ENCODE measurements around the gene IL17C.
A peak's percentile ranks its signal among the peaks of the same experiment; 100 is the strongest.

IL17C gene

DNA sequence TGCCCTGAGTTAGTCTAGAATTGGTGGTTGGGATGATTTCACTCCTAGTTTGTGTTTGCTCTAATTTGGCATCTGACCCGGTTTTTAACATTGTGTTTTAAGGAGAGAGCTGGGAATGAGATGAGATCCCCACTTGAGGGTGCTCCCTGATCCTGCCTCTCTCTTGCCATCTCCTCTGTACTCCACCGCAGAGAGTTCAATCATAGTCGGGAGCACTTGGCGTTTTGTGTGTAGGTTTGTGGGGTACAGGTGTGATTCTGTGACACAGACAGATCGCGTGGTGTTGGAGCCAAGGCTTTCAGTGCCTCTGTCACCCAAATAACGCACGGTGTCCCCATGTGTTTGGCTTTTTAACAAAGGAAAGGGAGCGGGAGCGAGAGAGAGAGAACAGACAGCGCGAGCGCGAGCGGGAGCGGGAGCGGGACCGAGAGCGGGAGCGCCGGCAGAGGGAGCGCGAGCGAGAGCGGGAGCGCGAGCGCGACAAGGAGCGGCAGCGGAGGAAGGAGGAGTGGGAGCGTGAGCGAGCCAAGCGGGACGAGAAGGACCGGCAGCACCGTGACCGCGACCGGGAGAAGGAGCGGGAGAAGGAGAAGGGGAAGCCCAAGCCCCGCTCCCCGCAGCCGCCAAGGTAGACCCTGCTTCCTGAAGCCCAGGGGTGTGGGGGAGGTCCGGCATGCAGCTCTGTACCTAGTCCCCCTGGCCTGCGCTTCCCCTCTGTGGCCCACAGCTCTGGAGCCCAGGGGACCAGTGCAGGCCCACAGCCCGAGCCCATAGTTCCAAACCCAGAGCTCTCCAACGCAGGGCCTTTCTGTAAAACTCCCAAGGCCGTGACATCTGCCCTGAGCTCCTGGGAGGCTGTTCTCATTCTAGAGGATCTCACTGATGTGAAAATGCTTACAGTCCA, 27.2 kb upstream of the IL17C start:
- DNase-seq, result no peak

DNA sequence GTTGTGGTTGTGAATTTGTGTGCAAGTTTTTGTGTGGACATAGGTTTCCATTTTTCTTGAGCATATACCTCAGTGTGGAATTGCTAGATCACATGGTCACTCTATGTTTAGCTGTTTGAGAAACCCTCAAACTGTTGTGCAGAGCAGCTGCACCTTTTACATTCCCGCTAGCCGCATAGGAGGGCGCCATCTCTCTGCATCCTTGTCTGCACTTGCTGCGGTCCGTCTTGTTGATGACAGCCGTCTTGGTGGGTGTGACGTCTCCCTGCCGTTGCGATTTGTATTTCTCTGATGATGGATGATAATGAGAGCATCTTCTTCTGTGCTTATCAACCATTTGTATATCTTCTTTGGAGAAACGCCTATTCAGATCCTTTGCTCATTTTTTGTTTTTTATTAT, 25.1 kb upstream of the IL17C start:
- DNase-seq, result no peak

DNA sequence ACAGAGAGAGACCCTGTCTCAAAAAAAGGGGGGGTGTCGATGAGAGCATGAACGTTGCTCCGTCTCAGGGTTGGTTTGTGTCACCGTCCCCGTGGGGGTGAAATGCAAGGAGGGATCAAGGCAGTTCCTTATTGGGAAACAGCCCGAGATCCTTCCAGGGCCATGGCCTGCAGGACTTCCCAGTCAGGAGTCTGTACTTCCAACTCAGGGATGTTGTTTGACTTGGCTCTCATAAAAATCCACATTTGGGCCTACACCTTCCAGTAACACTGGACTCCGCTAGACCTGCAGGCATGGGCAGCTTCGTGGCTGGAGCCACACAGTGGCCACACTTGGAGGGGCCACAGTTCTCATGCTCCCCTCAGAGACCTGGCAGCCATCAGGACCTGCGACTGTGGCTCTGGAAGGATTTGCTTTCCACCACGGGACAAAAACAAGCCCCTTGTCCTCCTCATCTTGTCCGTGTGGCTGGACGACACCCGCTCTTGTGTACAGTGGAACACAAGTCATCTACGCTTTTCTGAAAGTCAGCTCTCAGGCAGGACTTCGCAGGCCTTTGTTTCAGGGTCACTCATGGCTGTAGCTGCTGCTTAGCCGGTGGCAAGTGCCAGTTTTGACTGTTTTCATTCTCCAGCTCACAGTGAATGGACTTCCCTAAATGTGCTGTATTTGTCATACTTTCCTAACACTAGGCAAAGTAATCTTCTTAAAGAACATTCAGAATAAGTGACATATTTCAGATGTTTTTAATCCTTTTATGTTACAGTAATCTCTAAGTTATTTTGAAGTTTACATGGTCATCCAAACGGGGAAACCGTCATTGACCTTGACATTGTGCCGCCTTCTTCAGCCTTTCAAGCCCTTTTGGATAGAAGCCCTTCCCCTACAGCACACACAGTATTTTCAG, 24.2 kb upstream of the IL17C start:
- DNase-seq, result no peak

DNA sequence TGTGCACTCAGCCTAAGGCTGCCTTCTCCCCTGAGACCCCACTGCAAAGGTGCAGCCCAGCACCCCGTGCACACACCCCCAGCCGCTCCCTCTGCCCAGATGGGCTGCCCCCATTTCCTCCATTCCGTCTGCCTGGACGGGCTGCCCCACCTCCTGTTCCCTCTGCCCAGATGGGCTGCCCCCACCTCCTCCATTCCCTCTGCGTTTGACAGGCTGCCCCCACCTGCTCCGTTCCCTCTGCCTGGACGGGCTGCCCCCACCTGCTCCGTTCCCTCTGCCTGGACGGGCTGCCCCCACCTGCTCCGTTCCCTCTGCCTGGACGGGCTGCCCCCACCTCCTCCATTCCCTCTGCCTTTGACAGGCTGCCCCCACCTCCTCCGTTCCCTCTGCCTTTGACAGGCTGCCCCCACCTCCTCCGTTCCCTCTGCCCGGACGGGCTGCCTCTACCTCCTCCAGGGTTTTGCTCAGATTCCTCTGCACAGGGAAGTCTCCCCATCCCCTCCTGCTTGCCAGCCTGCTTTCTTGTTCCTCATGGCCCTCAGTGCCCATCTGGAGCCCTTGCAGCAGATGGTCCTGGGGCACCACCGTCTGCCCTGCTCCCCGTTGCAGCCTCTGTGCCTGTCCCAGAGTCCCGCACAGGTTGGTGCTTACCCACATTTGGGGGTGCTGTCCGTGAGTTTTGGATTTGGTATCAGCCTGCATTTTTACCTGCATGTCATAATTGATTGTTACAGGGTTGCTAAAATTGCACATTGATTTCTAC, 23.4 kb upstream of the IL17C start:
- no peak for DNase-seq

DNA sequence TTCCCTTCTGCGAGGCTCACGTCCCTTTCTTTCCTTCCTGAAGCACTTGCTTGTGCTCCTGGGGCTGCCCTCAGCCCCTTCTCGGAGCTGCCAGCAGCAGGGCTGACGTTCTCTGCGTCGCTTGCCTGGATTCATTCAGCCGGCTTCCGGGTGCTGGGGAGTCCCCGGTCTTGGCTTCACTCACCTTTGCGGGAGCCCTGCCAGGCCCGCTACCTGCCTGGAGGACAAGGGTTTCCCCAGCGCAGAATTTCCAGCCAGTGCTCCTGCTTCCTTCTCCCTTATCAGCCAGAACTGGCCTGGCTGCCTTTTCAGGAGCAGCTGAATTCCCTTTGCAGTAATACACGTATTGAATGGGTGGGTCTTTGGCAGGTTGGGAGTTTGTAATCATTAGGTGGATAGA, 22.1 kb upstream of the IL17C start:
- DNase-seq, result no peak

DNA sequence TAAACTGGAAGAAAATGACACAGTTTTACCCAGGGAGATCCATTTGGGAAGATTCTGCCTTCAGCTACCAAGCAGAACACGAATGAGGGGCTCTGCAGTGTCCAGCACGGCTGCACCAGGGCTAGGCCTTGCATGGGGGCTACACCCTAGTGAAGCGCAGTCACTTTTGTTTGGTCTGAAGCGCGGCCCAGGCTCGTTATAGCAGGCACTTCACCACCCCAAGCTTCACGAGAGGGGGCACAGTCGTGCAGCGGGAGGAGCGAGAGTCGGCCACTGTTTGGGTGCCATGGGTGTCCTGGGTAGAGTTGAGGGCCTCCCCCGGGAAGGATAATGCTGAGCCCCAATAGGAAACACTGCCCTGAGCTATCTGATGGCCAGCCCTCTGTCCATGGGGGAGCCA, 21.6 kb upstream of the IL17C start:
- DNase-seq, result no peak

DNA sequence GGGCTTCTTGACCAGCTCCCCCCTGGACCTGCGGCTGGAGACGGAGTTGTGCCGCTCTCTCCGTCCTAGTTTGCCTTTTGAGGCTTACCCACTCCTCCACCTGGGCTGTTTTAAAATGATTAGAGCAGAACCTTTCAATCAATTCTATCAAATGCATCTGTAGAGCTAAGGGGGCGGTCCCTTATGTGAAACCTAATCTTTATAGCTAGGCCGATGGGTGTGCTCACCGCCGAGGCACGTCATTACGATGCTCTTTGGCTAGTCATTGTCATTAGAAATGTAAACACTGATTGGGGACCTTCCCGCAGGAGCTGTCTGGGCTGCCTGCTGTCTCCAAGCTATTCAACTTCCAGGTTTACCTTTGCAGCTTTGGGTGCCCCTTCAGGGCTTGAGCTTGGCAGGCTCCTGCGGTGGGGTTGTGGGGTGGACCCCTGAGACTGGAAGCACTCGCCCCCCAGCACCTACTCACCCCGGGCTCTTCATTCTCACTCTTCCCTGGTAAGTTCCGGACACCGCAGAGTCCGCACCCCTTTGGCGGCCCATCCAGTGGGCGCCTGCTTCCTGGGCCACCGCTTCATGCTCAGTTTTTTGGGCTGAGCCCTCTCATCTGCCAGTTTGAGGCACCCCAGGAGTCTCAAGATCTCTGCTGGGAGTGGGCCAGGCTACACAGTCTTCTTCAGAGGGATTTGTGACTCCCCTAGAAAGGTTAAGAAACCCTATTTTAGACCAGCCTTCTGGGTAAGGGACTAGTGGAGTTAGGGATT, 20.9 kb upstream of the IL17C start:
- no peak for DNase-seq

DNA sequence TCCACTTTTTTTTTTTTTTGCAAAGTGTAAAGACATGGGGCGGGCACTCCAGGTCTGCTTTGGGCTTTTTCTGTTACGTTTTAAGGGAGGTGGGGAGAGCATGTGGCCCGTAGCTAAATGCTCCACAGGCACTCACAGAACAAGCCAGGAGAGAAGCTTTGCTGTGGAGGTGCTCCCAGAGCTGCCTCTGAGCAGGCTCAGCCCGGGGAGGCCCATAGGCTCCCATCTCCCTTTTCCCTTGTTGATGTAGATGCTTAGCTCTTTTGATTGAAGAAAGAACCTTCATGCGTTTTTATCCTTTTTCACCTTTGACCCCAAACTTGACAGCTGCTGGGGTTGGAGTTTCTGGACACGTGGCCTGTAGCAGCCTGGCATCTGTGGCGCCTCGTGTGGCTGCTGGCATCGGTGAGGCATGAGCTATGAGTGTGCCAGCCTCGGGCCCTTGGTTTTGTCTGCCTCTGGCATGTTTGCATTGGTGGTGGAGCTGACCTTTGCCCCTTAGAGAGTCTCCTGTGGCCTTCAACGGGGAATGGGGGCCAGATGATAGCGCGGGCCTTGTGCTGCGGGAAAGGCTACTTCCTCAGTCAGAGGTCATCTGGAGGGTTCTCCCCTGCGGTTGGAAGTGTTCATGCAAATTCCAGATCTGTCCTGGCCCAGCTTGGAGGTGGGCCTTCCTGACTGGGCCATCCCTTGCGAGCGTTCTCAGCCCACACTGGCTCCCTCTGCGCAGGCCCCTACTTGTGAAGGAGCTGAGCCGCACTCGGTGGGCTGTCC, 20.0 kb upstream of the IL17C start:
- no peak for DNase-seq

DNA sequence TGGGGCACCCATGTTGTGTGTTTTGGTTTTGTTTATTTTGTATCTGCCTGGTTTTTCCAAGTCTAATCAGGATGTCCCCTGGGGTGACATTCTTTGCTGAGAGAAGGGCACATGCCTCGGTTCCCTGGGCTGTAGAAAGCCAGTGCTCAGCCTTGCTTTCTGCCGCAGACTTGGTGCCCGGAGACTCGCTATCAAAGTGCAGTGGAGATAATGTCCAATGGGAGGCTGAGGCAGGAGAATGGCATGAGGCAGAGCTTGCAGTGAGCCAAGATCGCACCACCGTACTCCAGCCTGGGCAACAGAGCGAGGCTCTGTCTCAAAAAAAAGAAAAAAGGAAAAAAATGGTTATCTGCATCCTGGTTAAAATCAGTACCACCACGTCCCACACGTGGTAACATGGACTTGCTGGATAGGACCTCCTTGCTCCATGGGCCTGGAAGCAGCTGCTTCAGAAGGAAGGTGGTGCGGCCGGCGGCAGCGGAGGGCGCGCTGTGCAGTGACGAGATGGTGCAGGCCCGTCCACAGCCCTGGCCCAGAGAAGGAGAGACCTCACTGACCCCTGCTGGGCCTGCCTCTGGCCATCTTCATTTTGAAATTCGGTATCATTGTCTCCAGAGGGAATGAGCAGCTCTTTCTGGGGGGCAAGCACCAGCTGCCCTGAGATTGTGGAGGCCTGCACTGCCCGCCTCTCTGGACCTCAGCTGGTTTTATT, 19.3 kb upstream of the IL17C start:
- DNase-seq, result no peak

DNA sequence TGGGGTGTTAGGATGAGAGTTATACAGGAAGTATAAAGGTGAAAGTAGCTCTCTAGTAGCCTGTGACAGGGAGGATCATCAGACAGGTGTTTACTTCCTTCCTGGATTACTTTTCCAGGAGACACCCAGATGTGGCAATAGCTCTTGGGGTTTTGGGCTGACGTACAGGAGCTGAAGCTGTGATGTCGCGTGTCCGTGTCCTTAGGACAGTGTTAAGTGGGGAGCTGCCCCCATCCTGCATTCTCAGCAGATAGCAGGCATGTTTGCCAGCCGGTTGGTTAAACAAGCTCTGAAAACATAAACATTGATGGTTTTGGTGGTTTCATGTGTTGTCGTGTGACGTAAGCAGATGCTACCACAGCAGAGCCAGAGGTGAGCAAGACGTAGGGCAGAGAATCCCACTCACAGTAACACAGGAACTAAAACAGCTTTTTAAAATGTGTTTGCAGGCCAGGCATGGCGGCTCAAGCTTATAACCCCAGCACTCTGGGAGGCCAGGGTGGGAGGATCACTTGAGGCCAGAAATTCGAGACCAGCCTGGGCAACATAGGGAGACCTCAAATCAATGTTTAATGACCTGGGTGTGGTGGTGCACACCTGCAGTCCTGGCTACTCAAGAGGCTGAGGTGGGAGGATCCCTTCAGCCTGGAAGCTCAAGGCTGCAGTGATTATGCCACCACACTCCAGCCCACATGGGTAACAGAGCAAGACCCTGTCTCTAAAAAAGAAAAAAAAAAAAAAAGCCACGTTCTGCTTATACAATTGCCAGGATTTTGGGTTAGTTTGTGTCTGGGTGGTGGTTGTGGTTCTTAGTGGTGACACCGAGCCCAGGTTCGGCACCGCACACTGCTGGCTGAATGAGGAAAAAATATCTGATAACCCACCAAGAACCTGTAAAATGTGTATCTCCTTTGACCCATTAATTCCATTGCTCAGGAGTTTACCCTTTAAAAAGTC, 18.2 kb upstream of the IL17C start:
- DNase-seq, result peak in 1 of 6 experiments; percentile 13

DNA sequence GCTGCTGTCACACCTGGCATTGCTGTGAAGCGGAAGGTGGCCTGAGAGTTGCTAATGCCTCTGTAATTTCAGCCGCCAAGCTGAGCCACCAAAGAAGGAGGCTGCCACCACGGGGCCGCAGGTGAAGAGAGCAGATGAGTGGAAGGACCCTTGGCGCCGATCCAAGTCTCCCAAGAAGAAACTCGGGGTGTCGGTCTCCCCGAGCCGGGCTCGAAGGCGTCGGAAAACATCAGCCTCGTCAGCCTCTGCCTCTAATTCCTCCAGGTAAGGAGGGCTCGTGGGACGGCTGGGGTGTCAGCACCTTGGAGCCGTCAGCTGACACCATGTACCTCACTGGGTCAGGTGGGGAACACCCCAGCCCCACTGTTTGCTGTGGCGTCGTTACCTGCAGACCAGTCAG, 16.2 kb upstream of the IL17C start:
- no peak for DNase-seq

DNA sequence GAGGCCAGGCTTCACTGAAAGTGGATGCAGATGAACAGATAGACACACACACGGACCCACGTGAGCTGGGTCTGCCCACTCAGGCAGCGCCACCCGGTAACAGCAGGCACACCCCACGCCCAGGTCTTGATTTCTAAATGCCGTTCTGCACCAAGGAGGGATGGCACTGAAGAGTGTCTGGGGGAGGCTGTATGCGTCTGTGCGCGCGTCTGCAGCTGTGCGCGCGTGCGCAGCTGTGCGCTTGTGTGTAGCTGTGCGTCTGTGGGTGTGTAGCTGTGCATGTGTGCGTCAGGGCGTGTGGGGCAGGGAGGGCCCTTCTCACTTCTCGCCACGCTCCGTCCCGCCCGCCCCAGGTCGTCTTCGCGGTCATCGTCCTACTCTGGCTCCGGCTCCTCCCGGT, 15.5 kb upstream of the IL17C start:
- DNase-seq, result no peak

DNA sequence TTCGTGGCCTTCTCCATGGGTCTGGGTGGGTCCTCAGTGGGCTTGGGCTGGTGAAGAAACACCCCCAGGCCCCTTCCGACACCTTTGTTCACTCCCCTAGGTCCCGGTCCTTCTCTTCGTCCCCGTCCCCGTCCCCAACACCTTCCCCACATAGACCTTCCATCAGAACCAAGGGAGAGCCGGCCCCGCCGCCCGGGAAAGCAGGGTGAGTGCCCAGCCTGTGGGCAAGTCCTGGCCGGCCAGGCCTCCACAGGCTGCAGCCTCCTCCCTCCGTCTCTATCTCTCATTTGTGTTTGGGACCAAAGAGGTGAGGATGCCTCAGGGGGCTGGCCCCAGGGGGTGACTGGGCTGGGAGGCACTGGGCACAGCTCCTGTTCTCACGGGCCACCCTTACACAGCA, 14.5 kb upstream of the IL17C start:
- no peak for DNase-seq

DNA sequence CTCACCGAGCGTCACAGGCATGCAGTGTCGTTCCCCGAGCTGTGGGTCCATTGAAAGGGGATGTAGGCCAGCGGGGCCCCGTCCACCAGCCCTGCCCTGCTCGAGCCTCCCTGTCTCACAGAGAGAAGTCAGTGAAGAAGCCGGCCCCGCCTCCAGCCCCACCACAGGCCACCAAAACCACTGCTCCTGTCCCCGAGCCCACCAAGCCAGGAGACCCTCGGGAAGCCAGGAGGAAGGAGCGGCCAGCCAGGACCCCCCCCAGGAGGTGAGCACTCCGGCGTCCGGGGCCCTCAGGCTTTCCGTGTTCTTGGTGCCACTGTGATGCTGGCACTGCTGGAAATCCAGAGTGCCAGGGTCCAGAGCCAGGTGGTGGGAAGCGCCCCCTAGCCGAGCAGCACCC, 13.9 kb upstream of the IL17C start:
- DNase-seq, result no peak

DNA sequence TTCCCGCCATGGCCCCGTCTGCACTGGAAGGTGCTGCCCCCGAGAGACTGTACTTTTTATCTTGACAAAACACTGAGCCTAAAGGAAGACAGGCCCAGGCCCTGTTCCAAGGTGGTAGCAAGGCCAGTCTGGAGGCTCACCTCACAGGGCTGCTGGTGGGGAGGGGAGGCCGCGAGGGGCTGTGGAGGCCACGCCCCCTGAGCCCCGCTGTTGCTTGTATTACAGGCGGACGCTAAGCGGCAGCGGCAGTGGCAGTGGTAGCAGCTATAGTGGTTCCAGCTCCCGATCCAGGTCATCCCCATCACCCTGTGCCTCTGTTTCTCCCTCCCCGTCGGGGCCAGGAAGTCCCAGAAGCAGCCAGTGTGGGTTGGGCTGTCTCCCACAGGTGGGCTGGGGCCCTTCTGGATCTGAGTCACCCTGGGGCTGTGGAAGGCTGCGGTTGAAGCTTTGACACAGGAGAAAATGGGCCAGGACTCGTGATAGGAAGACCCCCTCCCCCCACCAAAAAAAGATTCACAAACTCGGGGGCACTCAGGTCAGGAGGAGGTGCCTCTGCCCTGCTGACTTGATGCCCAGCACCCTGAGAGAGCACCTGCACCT, 13.3 kb upstream of the IL17C start:
- no peak for DNase-seq

DNA sequence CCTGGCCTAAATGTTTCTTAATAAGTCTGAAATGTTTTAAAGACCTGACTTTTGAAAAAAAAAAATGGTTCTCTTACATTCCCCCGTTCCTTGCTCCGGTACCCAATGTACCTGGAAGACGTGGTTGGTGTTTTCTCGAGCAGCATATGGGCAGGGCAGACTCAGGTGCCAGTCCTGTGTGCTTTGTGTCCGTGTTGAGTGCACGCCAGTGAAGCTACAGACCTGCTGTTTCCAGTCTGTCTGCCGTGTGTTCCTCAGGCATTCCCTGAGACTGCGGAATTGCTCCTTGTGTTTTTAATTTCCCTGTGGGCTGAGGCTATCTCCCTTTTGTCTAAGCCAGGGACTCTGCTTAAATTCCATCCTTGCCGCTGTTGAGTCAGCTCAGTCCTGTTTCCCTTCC, 11.7 kb upstream of the IL17C start:
- DNase-seq, result no peak

DNA sequence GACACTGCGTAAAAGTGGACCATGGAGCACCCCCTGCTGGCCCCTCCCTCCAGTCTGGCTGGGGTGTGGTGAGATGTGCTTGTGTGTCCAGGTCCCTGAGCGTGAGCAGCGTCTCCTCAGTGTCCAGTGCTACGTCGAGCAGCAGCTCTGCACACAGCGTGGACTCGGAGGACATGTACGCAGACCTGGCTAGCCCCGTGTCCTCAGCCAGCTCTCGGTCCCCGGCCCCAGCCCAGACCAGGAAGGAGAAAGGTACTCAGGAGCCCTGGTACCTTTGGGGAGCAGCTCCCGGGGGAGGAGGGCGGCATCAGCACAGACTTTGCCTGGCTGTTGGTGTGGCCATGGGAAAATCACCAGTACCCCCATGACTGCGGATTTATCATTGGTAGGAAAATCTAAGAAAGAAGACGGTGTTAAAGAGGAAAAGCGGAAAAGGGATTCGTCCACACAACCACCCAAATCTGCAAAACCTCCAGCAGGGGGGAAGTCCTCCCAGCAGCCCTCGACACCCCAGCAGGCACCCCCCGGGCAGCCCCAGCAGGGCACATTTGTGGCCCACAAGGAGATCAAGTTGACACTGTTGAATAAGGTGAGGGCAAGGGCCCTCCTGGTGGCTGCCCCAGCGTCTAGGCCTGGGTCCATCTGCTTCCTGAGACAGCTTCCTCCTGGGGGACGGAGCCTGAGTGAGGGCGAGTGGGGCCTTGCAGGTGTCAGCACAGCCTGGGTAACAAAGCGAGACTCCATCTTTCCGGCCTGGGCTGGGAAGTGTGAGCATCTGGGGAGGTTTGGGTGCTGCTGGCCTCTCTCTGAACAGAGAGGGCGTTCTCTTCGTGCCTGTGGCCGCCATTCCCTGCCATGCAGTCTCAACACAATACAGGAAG, 10.6 kb upstream of the IL17C start:
- no peak for DNase-seq

DNA sequence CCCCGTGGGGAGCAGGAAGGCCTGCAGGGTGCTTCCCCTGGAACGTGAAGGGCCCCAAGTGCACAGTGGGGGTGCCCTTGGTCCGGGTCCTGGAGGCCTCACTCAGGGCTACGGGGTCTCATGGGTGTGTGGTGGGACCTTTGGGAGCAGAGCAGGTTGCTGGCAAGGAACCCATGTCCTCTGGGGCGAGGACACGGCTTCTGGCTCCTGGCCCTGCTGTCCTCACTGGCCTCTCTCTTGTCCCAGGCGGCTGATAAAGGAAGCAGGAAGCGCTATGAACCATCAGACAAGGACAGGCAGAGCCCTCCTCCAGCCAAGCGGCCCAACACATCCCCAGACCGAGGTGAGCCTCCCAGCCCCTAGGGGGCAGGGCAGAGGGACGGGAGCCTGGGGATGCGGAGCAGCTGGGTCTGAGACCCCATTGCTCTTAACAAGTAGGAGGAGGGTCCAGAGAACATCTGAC, 9.8 kb upstream of the IL17C start:
- DNase-seq, result no peak

All from stimulated activated naive CD4-positive, alpha-beta T cell (primary cell).